ENCODE measurements around the gene TPRX2.

GRCh38 chr19:47839913-47840312, 19.1 kb upstream of the TPRX2 start:
- TF ChIP-seq, protein P1, sequence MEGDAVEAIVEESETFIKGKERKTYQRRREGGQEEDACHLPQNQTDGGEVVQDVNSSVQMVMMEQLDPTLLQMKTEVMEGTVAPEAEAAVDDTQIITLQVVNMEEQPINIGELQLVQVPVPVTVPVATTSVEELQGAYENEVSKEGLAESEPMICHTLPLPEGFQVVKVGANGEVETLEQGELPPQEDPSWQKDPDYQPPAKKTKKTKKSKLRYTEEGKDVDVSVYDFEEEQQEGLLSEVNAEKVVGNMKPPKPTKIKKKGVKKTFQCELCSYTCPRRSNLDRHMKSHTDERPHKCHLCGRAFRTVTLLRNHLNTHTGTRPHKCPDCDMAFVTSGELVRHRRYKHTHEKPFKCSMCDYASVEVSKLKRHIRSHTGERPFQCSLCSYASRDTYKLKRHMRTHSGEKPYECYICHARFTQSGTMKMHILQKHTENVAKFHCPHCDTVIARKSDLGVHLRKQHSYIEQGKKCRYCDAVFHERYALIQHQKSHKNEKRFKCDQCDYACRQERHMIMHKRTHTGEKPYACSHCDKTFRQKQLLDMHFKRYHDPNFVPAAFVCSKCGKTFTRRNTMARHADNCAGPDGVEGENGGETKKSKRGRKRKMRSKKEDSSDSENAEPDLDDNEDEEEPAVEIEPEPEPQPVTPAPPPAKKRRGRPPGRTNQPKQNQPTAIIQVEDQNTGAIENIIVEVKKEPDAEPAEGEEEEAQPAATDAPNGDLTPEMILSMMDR (IDR thresholded peaks at IDR 0.05): no peak
- no peak for TF ChIP-seq POLR2A (IDR thresholded peaks at IDR 0.05)
